HCT116 (cell line): ENCODE results near the gene NEK6. TPM values are rescaled to one million over a fixed set of nuclear protein-coding genes. Genes with fewer than 3 reads are reported as not detected.

Source experiments
- ATAC-seq: fragments of 200-7000 bp; cut with Tn5 transposase; 2 replicates; pipeline ENCODE4 v1.9.1; 2020; ENCODE audit warnings: mild to moderate bottlenecking, moderate library complexity
- BruUV-seq: library from RNA; stranded (reverse); fragments of 400-500 nt; replicated peaks from 2 replicates; lab custom pipeline; 2021; lab: Mats Ljungman, UMichigan
- CTCF ChIA-PET: fragments of 300-600 bp; sonication (Branson Sonifier 250); formaldehyde crosslinking; loops from one replicate; lab custom pipeline; 2021; ENCODE audit warnings: antibody characterized with exemption; lab: Charles Lee
- POLR2A ChIA-PET: fragments of 300-600, 350-600 bp; sonication (Branson Sonifier 250); formaldehyde crosslinking; loops from one replicate; lab custom pipeline; 2021; ENCODE audit warnings: antibody characterized with exemption; lab: Charles Lee
- RAD21 ChIA-PET, 2 experiments: fragments of 300-600 bp; sonication (Branson Sonifier 250); formaldehyde crosslinking; loops; one replicate each; lab custom pipeline; 2023; ENCODE audit warnings: low total read pairs in 2 of 2; ENCODE audit not compliant: uncharacterized antibody in 2 of 2, unreplicated experiment in 2 of 2, low non-redundant PET in 1 of 2; lab: Charles Lee
- DNase-seq: peaks from one replicate; pipeline ENCODE4 v3.0.0-alpha.2; 2010; ENCODE audit warnings: low read depth, low spot score
- H2AFZ ChIP-seq: fragments of 200-600 bp; shearing (Covaris generic), sonication (generic); 2 replicates; pipeline ENCODE4 v1.6.1; 2017; ENCODE audit warnings: low read depth, mixed run types, mixed read lengths, antibody characterized with exemption, low read length; ENCODE audit not compliant: poor library complexity, severe bottlenecking
- H3K27ac ChIP-seq: 2 replicates; pipeline ENCODE4 v1.5.1; 2012; ENCODE audit warnings: low read depth, low read length
- H3K27me3 ChIP-seq: fragments of 200-600 bp; sonication (generic); 2 replicates; pipeline ENCODE4 v1.6.1; 2016; ENCODE audit warnings: mixed run types, low read length, mixed read lengths; ENCODE audit not compliant: insufficient read depth
- H3K36me3 ChIP-seq, 2 experiments: fragments of 200-500 bp in 1 of 2; fragments of 200-600 bp in 1 of 2; sonication (Bioruptor generic) in 1 of 2; sonication (generic) in 1 of 2; 2 replicates each; pipeline versions ENCODE4 v1.5.1 to v1.6.1; 2014 to 2016; ENCODE audit warnings: low read length in 2 of 2, inconsistent platforms in 1 of 2, mixed read lengths in 1 of 2, mixed run types in 1 of 2; ENCODE audit not compliant: insufficient read depth in 2 of 2, control insufficient read depth in 1 of 2
- H3K4me1 ChIP-seq, 2 experiments: fragments of 200-600 bp in 1 of 2; sonication (generic) in 1 of 2; 2 replicates each; pipeline versions ENCODE4 v1.5.1 to v1.6.1; 2012 to 2017; ENCODE audit warnings: low read length in 2 of 2, inconsistent platforms in 1 of 2, mild to moderate bottlenecking in 1 of 2, mixed read lengths in 1 of 2, mixed run types in 1 of 2, moderate library complexity in 1 of 2; ENCODE audit not compliant: insufficient read depth in 2 of 2, control insufficient read depth in 1 of 2
- H3K4me2 ChIP-seq: fragments of 200-600 bp; sonication (generic); 2 replicates; pipeline ENCODE4 v1.6.1; 2017; ENCODE audit warnings: mixed run types, low read length, mixed read lengths
- H3K4me3 ChIP-seq, 2 experiments: fragments of 200-600 bp in 1 of 2; sonication (generic) in 1 of 2; replicated peaks in 1 of 2; 2 replicates each; pipeline ENCODE4 v1.5.1; 2011 to 2016; ENCODE audit warnings: low read length in 2 of 2, control low read depth in 1 of 2, low read depth in 1 of 2, mild to moderate bottlenecking in 1 of 2, mixed read lengths in 1 of 2, mixed run types in 1 of 2
- H3K79me2 ChIP-seq: fragments of 200-600 bp; sonication (generic); 2 replicates; pipeline ENCODE4 v1.6.1; 2017; ENCODE audit warnings: mild to moderate bottlenecking, mixed run types, low read length, moderate library complexity, mixed read lengths; ENCODE audit not compliant: insufficient read depth
- H3K9ac ChIP-seq: fragments of 200-600 bp; sonication (generic); 2 replicates; pipeline ENCODE4 v1.6.1; 2016; ENCODE audit warnings: low read length, mixed read lengths
- H3K9me2 ChIP-seq: fragments of 200-600 bp; sonication (generic), shearing (Covaris generic); 2 replicates; pipeline ENCODE4 v1.6.1; 2017; ENCODE audit warnings: mixed run types, mild to moderate bottlenecking, moderate library complexity; ENCODE audit not compliant: insufficient read depth
- H3K9me3 ChIP-seq, 2 experiments: fragments of 200-500 bp in 1 of 2; fragments of 200-600 bp in 1 of 2; sonication (Bioruptor generic) in 1 of 2; sonication (generic) in 1 of 2; 2 replicates each; pipeline ENCODE4 v1.6.1; 2014 to 2017; ENCODE audit warnings: low read length in 2 of 2, mixed read lengths in 2 of 2, inconsistent platforms in 1 of 2, low read depth in 1 of 2, mild to moderate bottlenecking in 1 of 2, mixed run types in 1 of 2, moderate library complexity in 1 of 2; ENCODE audit not compliant: control insufficient read depth in 1 of 2, insufficient read depth in 1 of 2
- H4K20me1 ChIP-seq: fragments of 200-600 bp; sonication (generic), shearing (Covaris generic); 2 replicates; pipeline ENCODE4 v1.6.1; 2017; ENCODE audit warnings: mixed run types, mild to moderate bottlenecking, moderate library complexity; ENCODE audit not compliant: insufficient read depth
- CBX3 ChIP-seq: IDR thresholded peaks from 2 replicates; pipeline ENCODE4 v1.6.1; 2012; ENCODE audit warnings: low read depth
- EGR1 ChIP-seq: IDR thresholded peaks from 2 replicates; pipeline ENCODE4 v1.6.1; 2012; ENCODE audit warnings: low read depth
- ELF1 ChIP-seq: IDR thresholded peaks from 2 replicates; pipeline ENCODE4 v1.6.1; 2012; ENCODE audit warnings: low read depth, borderline replicate concordance
- EZH2 ChIP-seq: fragments of 200-600 bp; sonication (generic); IDR thresholded peaks from 2 replicates; pipeline ENCODE4 v1.6.1; 2017; ENCODE audit warnings: antibody characterized with exemption, mixed run types
- EZH2phosphoT487 ChIP-seq: fragments of 200-600 bp; IDR thresholded peaks from 2 replicates; pipeline ENCODE4 v1.6.1; 2018; ENCODE audit warnings: antibody characterized with exemption, borderline replicate concordance
- JUND ChIP-seq: IDR thresholded peaks from 2 replicates; pipeline ENCODE4 v1.6.1; 2012
- POLR2AphosphoS5 ChIP-seq: IDR thresholded peaks from 2 replicates; pipeline ENCODE4 v1.6.1; 2011; ENCODE audit warnings: mild to moderate bottlenecking, low read depth, low read length, moderate library complexity
- SP1 ChIP-seq: IDR thresholded peaks from 2 replicates; pipeline ENCODE4 v1.6.1; 2012; ENCODE audit warnings: low read depth
- SRF ChIP-seq: IDR thresholded peaks from 2 replicates; pipeline ENCODE4 v1.6.1; 2012; ENCODE audit warnings: low read depth
- YY1 ChIP-seq: IDR thresholded peaks from 2 replicates; pipeline ENCODE4 v1.6.1; 2011; ENCODE audit warnings: low read length, low read depth, moderate library complexity, mild to moderate bottlenecking; ENCODE audit not compliant: insufficient replicate concordance; ENCODE audit errors: extremely low read depth
- ZBTB33 ChIP-seq: IDR thresholded peaks from 2 replicates; pipeline ENCODE4 v1.6.1; 2011; ENCODE audit warnings: mild to moderate bottlenecking, low read length, moderate library complexity; ENCODE audit not compliant: insufficient replicate concordance; ENCODE audit errors: extremely low read depth
- ZFX ChIP-seq: fragments of 450-650 bp; IDR thresholded peaks from 2 replicates; pipeline ENCODE4 v1.6.1; 2017
- intact Hi-C: fragments of 100-400 bp; cut with micrococcal nuclease; formaldehyde crosslinking; loops from 2 replicates; pipeline ENCODE4 v1.10.0; 2022
- total RNA-seq: library from RNA; stranded (reverse); gene quantifications from one replicate; pipeline ENCODE4 v1.2.1, GENCODE V29; 2021; ENCODE audit not compliant: unreplicated experiment
- TF ChIP-seq, protein P1 (sequence below), 3 experiments: fragments of 200-600 bp in 1 of 3; sonication (generic) in 1 of 3; IDR thresholded peaks in 2 of 3; conservative IDR thresholded peaks in 1 of 3; 2 replicates each; pipeline ENCODE4 v1.5.1; 2012 to 2017; ENCODE audit warnings: low read depth in 2 of 3, low read length in 2 of 3, antibody characterized with exemption in 1 of 3, borderline replicate concordance in 1 of 3, control low read depth in 1 of 3, mild to moderate bottlenecking in 1 of 3, mixed read lengths in 1 of 3, mixed run types in 1 of 3, moderate library complexity in 1 of 3; ENCODE audit not compliant: insufficient read depth in 1 of 3

Gene NEK6
- total RNA-seq, 1 experiment from 2014 or later = 40.8 TPM

DNA sequence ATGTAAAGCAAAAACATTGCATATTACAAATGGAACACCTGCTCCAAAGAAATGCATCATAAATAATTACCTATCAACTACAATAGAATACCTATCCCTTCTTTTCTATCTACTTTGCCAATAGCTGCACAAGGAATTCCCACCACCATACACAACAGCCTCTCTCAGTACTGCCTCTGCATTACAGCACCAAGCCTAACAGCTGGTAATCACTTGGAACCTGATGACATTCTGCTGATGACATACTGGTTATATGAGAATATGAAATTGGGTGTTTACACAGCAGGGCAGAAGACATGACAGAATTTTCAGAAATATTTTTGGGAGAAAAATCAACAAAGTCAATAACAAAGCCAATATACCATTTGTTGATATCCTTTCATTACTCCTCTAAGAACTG, 114.3 kb downstream of the NEK6 start:
- H3K4me2 ChIP-seq = no peak overlapping the region
- peaks cover 99% of the 10 kb centered on the region for H3K79me2 ChIP-seq
- POLR2A ChIA-PET = no interaction called here

DNA sequence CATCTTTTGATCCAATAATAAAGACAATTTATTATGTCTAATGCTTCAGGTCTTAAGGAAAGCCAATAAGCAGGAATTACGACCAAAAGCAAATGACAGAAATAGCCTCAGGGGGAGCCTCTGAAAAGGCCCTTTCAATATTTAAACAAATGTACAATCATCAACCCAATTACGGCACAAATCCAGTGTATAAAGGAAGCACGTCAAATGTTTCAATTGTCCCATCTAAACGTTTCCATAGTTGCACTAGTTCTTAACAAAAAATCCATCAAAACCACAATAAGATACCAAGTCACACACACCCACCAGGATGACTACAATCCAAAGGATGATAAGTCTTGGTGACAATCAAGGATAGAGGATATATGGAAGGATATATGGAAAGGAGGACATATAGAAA, 115.6 kb downstream of the NEK6 start:
- H2AFZ ChIP-seq = no peak overlapping the region
- H3K36me3 ChIP-seq = no peaks in the 10 kb centered on the region; a peak in 1 of 4 replicates
- no peak overlapping the region for H3K4me2 ChIP-seq
- H3K9me3 ChIP-seq = no peaks in the 10 kb centered on the region
- intact Hi-C loops = no loop called here
- no TSS peak for BruUV-seq
- no peak overlapping the region for H3K4me3 ChIP-seq
- H3K4me1 ChIP-seq = no peaks in the 10 kb centered on the region
- no peaks in the 10 kb centered on the region for H3K9me2 ChIP-seq
- ChIA-PET RAD21 (no interaction called here), POLR2A (no interaction called here), CTCF (no interaction called here)
- H3K27me3 ChIP-seq = no peaks in the 10 kb centered on the region
- H3K9ac ChIP-seq = no peak overlapping the region
- DNase-seq (no peak), ATAC-seq (no peak)
- H3K79me2 ChIP-seq = peaks cover 99% of the 10 kb centered on the region
- TF ChIP-seq ELF1 (no peak), EZH2phosphoT487 (no peak), ZFX (no peak), ZBTB33 (no peak), YY1 (no peak), SP1 (no peak), EGR1 (no peak), SRF (no peak), JUND (no peak)
- peaks cover 7% of the 10 kb centered on the region; the same call in 1 of the 2 replicates for H4K20me1 ChIP-seq
- H3K27ac ChIP-seq = no peak overlapping the region

More for the DNA sequence above, 114.3 kb downstream of the NEK6 start:
- no peak overlapping the region for H3K9ac ChIP-seq
- CTCF ChIA-PET = no interaction called here
- H4K20me1 ChIP-seq = peaks cover 9% of the 10 kb centered on the region; the same call in 1 of the 2 replicates
- H2AFZ ChIP-seq = no peak overlapping the region
- no peak overlapping the region for H3K27ac ChIP-seq
- H3K4me1 ChIP-seq = peaks cover 3 to 10% of the 10 kb centered on the region in 2 experiments; a peak in 3 of 4 replicates
- TF ChIP-seq EZH2 (no peak), POLR2AphosphoS5 (no peak), EZH2phosphoT487 (no peak), ELF1 (no peak), CBX3 (no peak), SRF (no peak)
- TF ChIP-seq, protein P1, sequence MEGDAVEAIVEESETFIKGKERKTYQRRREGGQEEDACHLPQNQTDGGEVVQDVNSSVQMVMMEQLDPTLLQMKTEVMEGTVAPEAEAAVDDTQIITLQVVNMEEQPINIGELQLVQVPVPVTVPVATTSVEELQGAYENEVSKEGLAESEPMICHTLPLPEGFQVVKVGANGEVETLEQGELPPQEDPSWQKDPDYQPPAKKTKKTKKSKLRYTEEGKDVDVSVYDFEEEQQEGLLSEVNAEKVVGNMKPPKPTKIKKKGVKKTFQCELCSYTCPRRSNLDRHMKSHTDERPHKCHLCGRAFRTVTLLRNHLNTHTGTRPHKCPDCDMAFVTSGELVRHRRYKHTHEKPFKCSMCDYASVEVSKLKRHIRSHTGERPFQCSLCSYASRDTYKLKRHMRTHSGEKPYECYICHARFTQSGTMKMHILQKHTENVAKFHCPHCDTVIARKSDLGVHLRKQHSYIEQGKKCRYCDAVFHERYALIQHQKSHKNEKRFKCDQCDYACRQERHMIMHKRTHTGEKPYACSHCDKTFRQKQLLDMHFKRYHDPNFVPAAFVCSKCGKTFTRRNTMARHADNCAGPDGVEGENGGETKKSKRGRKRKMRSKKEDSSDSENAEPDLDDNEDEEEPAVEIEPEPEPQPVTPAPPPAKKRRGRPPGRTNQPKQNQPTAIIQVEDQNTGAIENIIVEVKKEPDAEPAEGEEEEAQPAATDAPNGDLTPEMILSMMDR (IDR thresholded peaks at IDR 0.05 in 2 of 3, conservative IDR thresholded peaks at IDR 0.05 in 1 of 3; ENCODE audit: borderline replicate concordance in 1 of 3, insufficient read depth in 1 of 3, low read depth in 2 of 3, low read length in 2 of 3) = no peak
- TF ChIP-seq, all 23 proteins: peak for 0
- RAD21 ChIA-PET = no interaction called here
- Histone ChIP-seq H3K9me2 (no peaks in the 10 kb centered on the region), H3K9me3 (no peaks in the 10 kb centered on the region), H3K36me3 (no peaks in the 10 kb centered on the region; a peak in 1 of 4 replicates), H3K27me3 (no peaks in the 10 kb centered on the region), H3K4me3 (no peak overlapping the region)
- intact Hi-C loops = no loop called here
- DNase-seq (no peak), ATAC-seq (no peak)
- BruUV-seq = no TSS peak
